ENCODE measurements around the gene SNF8. TPM values are rescaled to one million over a fixed set of nuclear protein-coding genes. Genes with fewer than 3 reads are reported as not detected.

Gene SNF8
- total RNA-seq: 10 to 100 TPM; 76.9 to 86.0 (median 78.3) TPM
- total RNA-seq (2013): 56.9 TPM

GRCh38 chr17:48944515-48945260 is at the start of gene SNF8:
Gene SNF8, minus strand, starts transcription at chr17:48944842. Its CDS starts 108 bp downstream, at chr17:48944734.
- Histone ChIP-seq H3K36me3 (ENCODE audit: control insufficient read depth, insufficient read depth, low read length) (peaks cover 4% of the 10 kb centered on the region), H3K4me1 (ENCODE audit: control insufficient read depth, insufficient read depth, low read length) (peaks cover 29% of the 10 kb centered on the region), H3K4me3 (ENCODE audit: low read length) (peak within 1 kb of the TSS; percentile 99), H3K27ac (ENCODE audit: low read length) (peak within 1 kb of the TSS; percentile 90), H3K27me3 (ENCODE audit: control insufficient read depth, insufficient read depth, low read length) (no peaks in the 10 kb centered on the region), H3K9me3 (ENCODE audit: control insufficient read depth, insufficient read depth, low read length) (no peaks in the 10 kb centered on the region)
- intact Hi-C loops (cut with micrococcal nuclease): loop anchor here (1.0 kb wide), 2 partner anchors 36 to 52 kb away; partner anchors contain the start of genes ATP5MC1 and UBE2Z
- Mint-ChIP-seq H3K27me3 (ENCODE audit: low read depth in 2 of 2) (peaks cover 0 to 6% of the 10 kb centered on the region in 2 donors), H3K9me3 (no peaks in the 10 kb centered on the region), H3K27ac (peak within 1 kb of the TSS; percentile 89 to 98), H3K36me3 (no peaks in the 10 kb centered on the region), H3K4me1 (peaks cover 17% of the 10 kb centered on the region in 2 donors), H3K4me3 (peak within 1 kb of the TSS; percentile 98)
- 3% methylated on average over 55 of the region's 55 CpGs for WGBS (ENCODE audit: insufficient coverage)
- TF ChIP-seq, protein P1, sequence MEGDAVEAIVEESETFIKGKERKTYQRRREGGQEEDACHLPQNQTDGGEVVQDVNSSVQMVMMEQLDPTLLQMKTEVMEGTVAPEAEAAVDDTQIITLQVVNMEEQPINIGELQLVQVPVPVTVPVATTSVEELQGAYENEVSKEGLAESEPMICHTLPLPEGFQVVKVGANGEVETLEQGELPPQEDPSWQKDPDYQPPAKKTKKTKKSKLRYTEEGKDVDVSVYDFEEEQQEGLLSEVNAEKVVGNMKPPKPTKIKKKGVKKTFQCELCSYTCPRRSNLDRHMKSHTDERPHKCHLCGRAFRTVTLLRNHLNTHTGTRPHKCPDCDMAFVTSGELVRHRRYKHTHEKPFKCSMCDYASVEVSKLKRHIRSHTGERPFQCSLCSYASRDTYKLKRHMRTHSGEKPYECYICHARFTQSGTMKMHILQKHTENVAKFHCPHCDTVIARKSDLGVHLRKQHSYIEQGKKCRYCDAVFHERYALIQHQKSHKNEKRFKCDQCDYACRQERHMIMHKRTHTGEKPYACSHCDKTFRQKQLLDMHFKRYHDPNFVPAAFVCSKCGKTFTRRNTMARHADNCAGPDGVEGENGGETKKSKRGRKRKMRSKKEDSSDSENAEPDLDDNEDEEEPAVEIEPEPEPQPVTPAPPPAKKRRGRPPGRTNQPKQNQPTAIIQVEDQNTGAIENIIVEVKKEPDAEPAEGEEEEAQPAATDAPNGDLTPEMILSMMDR (IDR thresholded peaks at IDR 0.05): no peak
- ATAC-seq: peak; percentile 94 to 95 (median 95)
- peak; percentile 93 to 96 for DNase-seq

DNA sequence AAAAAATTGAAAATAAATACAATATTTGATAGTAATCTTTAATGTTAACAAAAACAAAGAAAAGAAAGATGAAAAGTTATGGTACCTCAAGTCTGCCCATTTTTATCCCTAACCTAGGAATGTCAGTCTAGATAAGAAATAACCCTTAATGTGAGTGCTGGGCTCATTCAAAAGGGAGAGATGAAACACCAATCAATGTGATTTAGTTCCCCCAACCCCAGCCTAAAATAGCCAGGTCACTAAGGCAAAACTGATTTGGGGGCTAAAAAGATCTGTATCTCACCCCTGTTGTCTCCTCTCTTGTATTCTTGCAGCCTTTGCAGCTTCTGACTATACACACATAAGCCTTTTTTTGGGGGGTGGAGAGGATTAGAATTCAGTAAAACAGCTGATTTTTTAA is 49.3 kb upstream of the SNF8 start:
- intact Hi-C loops (cut with micrococcal nuclease): no loop called here
- H3K27ac Mint-ChIP-seq: no peak overlapping the region

DNA sequence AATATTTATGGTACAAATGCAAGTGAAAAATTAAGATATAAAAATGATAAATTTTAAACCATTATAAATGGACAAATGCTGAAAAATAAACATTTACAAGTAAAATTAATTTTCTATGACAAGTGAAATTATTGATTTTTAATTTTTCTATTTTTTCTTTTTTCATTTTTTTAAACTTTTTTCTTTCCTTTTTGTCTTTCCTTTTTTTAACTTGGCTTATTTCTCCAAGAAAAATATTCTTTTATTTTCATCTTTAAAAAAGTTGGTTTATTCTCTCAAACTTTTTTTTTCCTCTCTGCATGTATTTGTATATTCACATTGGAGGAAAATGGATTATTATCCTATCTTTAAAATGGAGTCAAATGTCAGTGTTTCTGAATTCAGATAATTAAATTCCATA is 48.7 kb upstream of the SNF8 start:
- Mint-ChIP-seq H3K9me3 (no peaks in the 10 kb centered on the region), H3K27ac (no peak overlapping the region), H3K36me3 (no peaks in the 10 kb centered on the region), H3K4me3 (no peak overlapping the region), H3K27me3 (ENCODE audit: low read depth in 2 of 2) (peaks cover 56 to 70% of the 10 kb centered on the region in 2 donors), H3K4me1 (peaks cover 13 to 26% of the 10 kb centered on the region in 2 donors)
- no peak overlapping the region for H3K4me3 ChIP-seq (ENCODE audit: low read length)
- DNase-seq (no peak), ATAC-seq (no peak)
- intact Hi-C loops (cut with micrococcal nuclease): no loop called here
- no peak overlapping the region for H3K27ac ChIP-seq (ENCODE audit: low read length)
- H3K36me3 ChIP-seq (ENCODE audit: control insufficient read depth, insufficient read depth, low read length): no peaks in the 10 kb centered on the region
- no peaks in the 10 kb centered on the region for H3K9me3 ChIP-seq (ENCODE audit: control insufficient read depth, insufficient read depth, low read length)
- peaks cover 32% of the 10 kb centered on the region for H3K4me1 ChIP-seq (ENCODE audit: control insufficient read depth, insufficient read depth, low read length)
- peaks cover 76% of the 10 kb centered on the region for H3K27me3 ChIP-seq (ENCODE audit: control insufficient read depth, insufficient read depth, low read length)
- TF ChIP-seq, protein P1 (IDR thresholded peaks at IDR 0.05): no peak

More for the DNA sequence above, 49.3 kb upstream of the SNF8 start:
- Histone ChIP-seq H3K27ac (ENCODE audit: low read length) (no peak overlapping the region), H3K27me3 (ENCODE audit: control insufficient read depth, insufficient read depth, low read length) (peaks cover 82% of the 10 kb centered on the region), H3K4me3 (ENCODE audit: low read length) (no peak overlapping the region), H3K4me1 (ENCODE audit: control insufficient read depth, insufficient read depth, low read length) (peaks cover 37% of the 10 kb centered on the region), H3K9me3 (ENCODE audit: control insufficient read depth, insufficient read depth, low read length) (no peaks in the 10 kb centered on the region), H3K36me3 (ENCODE audit: control insufficient read depth, insufficient read depth, low read length) (no peaks in the 10 kb centered on the region)
- TF ChIP-seq, protein P1 (IDR thresholded peaks at IDR 0.05): no peak
- H3K36me3 Mint-ChIP-seq: no peaks in the 10 kb centered on the region
- H3K4me1 Mint-ChIP-seq: peaks cover 13 to 31% of the 10 kb centered on the region in 2 donors
- no peak overlapping the region for H3K4me3 Mint-ChIP-seq
- H3K9me3 Mint-ChIP-seq: no peaks in the 10 kb centered on the region
- no peak for ATAC-seq
- DNase-seq: no peak
- peaks cover 61 to 71% of the 10 kb centered on the region in 2 donors for H3K27me3 Mint-ChIP-seq (ENCODE audit: low read depth in 2 of 2)
